HG03045 (cell line): Measurements from ENCODE around the gene AP3D1.

Experiments
- ATAC-seq: cut with Tn5 transposase; IDR thresholded peaks from one replicate; pipeline ENCODE4 v1.9.1; 2021; ENCODE audit warnings: mild to moderate bottlenecking, moderate library complexity; ENCODE audit not compliant: unreplicated experiment

The AP3D1 gene

DNA sequence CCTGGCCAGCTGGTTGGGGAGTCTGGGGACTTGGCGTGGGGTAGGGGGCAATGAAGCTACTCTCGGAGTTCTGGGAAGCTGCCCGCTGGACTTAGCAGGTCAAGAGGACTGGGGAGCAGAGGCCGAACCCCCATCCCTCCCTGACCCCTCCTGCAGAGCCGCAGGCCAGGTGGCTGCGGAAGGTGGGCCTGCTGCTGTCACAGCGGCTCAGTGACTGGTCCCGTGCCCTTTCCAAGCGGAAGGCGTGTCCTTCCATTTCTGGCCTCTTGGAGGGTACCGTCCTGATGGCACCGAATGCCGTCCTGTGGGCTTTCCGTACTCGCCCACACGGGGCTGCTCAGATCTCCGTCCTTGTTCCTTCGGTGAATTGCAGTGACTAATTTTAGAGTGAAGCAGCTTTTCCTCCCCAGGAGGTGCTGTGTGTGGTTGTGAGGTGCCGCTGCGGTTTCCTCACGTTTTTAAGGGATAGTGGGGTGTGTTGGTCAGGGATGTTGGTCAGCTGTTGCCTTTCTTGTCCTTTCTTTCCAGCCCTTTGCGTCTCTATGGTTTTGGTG is 33.1 kb upstream of the AP3D1 start:
- no peak for ATAC-seq

DNA sequence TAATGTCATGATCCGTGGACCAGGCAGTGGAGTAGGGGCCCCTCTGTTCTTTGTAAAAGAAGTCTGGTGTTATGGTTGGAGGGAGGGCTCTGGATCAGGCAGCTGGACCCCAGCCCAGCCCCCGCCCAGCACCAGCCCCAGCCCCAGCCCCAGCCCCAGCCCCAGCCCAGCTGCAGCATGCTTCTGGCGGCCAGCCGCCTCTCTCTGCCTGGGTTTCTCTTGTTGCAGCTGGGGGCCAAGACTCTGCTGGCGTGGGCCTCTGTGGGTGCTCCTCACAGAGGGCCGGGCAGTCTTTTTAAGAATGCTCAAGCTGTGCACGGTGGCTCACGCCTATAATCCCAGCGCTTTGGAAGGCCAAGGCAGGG is 30.2 kb upstream of the AP3D1 start:
- no peak for ATAC-seq

- ATAC-seq, result no peak
Observed at GRCh38 chr19:2180881-2181632, 29.7 kb upstream of the AP3D1 start.

- ATAC-seq, result no peak
Observed at GRCh38 chr19:2180114-2180513, 28.7 kb upstream of the AP3D1 start.

- no peak for ATAC-seq
Observed at GRCh38 chr19:2179095-2179494, 27.7 kb upstream of the AP3D1 start.

DNA sequence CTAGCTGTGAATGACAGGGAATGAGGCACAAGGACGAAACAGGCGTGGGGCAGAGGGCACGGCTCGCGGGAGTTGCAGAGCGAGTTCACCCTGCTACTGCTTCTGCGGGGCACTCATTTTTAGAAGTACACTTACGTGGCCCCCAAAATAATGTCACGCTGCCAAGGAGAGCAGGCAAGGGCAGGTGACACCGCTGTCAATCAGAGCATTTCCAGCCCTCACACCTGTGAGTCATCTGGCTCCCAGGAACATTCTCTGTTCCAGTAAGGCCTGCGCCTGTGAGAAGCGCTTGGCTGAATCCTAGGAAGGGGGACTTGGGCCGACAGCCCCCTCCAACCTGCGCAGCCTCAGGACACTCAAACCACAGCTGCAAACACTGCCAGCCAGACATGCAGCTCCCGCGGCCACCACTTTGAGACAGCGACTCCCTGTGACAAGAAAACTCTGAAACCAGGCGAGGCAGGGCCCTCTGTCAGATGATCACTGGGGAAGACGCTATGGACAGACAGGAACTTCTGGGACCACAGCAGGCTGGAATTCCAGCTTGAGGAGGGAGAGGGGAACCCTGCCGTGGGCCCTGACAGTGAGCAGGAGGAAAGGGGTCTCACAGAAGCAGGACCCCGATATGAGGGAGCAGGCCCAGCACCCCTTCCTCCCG is 25.1 kb upstream of the AP3D1 start:
- ATAC-seq, result no peak

DNA sequence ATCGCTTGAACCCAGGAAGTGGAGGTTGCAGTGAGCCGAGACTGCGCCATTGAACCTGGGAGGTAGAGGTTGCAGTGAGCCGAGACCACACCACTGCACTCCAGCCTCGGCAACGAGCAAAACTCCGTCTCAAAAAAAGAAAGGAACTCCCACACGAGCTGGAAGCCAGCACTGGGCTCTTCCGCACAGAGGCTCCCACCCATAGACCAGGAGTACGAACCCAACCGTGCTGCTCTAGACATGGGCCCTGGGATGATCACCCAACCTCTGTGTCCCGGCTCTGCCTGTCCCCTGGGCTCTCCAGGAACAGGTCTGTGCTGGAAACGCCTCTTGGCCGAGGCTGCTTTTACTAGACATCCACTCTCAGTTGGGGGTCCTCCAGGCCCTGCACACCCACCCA is 24.4 kb upstream of the AP3D1 start:
- ATAC-seq, result no peak

GRCh38 chr19:2173767-2174577 is 22.6 kb upstream of the AP3D1 start:
- ATAC-seq, result no peak

- no peak for ATAC-seq
Observed at GRCh38 chr19:2173388-2173766, 22.0 kb upstream of the AP3D1 start.

DNA sequence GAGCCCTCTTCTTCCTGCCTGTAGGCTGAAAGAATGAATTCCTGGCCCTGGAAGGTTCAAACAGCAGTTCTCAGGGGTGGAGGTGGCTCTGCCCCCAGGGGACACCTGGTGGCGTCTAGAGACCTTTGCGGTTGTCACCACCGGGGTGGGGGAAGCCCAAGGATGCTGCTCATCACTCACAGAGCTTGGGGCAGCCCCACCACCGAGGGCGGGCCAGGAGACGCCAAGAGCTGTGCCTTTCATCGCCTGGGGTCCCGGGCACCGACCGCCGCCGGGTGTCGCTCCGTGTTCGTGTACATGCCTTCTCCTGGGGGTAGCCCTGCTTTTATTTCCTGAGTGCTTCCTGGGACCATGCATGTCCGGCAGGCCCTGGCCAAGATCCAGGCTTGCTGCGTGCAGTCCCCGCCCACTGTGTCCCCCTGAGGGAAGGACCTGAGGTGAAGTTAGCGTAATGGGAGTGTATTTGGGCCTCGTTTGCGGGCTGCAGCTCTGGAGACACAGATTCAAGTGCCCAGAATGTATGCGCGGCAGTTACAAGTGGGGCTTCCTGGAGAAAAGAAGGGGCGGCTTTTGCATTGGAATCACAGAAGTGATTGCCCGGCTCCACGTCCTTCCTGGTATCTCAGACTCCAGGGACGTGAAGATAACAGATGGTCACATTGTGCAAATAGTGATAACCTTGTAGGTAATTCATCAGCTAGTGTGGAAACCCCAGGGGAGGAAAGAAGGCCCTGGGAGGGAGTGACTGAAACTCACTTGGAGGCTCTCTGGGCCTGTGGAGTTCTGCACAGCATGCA is 20.2 kb upstream of the AP3D1 start:
- peak; percentile 38 for ATAC-seq

DNA sequence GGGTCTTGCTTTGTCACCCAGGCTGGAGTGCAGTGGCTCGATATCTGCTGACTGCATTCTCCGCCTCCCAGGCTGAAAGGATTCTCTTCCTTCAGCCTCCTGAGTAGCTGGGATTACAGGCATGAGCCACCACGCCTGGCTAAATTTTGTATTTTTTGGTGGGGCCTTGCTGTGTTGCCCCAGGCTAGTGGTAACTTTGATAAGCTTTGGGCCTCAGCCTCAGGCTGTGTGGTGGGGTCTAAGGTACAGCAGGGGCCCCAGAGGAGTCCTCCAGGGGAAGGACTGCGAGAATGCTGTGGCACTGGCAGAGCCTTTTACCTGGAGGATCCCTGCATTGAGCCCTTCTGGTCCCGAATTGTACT is 19.6 kb upstream of the AP3D1 start:
- no peak for ATAC-seq

GRCh38 chr19:2170219-2170618 is 18.9 kb upstream of the AP3D1 start:
- ATAC-seq, result no peak

DNA sequence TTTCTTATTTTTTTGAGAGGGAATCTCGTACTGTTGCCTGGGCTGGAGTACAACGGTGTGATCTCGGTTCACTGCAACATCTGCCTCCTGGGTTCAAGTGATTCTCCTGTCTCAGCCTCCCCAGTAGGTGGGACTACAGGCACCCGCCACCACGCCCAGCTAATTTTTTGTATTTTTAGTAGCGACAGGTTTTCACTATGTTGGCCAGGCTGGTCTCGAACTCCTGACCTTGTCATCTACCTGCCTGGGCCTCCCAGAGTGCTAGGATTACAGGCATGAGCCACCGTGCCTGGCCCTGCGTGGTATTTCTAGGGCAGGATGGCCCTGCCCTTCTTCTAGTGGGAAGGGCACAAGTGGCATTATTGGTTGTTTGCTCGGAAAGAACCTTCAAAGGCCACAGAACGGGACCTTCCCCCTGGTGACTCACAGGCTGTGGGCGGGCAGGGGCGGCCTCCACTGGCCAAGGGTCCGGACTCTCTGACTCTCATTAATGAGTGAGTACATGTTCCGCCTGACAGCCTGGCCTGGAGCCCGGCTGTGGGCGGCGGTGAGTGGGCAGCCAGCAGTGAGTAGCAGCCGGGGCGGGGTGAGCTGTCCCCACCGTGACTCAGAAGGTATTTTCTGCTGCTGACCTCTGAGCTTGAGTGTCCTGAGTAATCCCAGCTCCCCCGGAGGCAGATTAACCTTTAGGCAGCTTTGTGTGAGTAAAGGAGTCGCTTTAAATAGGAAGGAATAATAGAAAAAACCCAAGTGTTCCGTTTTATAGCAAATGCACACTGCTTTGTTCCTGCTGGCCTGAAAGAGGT is 17.5 kb upstream of the AP3D1 start:
- ATAC-seq, result peak; percentile 44

GRCh38 chr19:2167896-2168618 is 16.7 kb upstream of the AP3D1 start:
- no peak for ATAC-seq

GRCh38 chr19:2166741-2167738 is 15.7 kb upstream of the AP3D1 start:
- no peak for ATAC-seq

DNA sequence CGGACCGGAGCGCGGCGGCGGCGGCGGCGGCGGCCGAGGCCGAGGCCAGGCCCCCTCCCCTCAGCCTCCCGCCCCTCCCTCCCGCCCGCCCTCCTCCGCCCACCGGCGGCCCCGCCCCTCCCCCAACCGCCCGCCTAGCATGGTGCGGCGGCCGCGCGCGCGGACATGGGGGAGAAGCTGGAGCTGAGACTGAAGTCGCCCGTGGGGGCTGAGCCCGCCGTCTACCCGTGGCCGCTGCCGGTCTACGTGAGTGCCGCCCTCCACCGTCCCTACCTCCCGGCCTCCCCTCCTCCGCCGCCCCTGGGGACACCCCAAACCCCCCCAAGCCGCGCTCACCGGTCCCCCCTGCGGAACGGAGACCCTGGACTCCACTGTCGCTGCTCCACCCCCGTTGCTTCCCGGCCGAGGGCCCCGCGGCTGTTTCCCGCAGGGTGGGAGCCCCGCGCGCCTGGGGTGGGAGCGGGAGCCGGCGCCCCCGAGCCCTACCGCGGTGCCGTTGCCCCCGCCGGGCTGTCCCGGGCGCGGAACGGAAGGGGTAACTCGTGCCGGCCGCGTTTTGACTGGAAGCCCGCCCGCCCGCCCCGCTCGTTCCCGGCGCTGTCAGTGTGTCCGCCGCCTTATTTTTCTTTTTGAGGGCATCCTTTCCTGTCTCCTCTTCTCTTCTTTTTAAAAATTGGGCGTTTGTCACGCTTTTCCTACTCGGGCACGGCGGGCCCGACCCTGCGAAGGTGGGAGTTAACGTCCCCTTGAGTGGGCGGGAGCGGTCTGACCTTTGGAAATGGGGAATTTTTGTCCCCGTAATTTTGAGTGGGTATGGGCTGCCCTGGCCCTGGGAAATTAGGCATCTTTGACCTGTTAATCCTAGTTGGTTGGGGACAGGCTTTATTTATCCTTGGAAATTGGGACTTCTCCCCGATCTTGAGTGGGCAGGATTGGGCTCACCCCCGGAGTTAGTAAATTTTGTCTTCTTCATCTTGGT is 12.9 kb upstream of the AP3D1 start:
- ATAC-seq, result no peak

- ATAC-seq, result no peak
Observed at GRCh38 chr19:2160379-2160778, 9.0 kb upstream of the AP3D1 start.
